GM23338 (cell line): ENCODE results near the gene MFAP3L. TPM values are rescaled to one million over a fixed set of nuclear protein-coding genes. Genes with fewer than 3 reads are reported as not detected.

Experiments
- ATAC-seq: fragments of 200-7000 bp; cut with Tn5 transposase; 3 replicates; pipeline ENCODE4 v1.9.1; 2020
- DNase-seq: peaks from one replicate; pipeline ENCODE4 v3.0.0-alpha.2; 2015; ENCODE audit warnings: low spot score
- H2AFZ ChIP-seq: fragments of 200-600 bp; sonication (generic); 2 replicates; pipeline ENCODE4 v1.8.0; 2016; ENCODE audit warnings: antibody characterized with exemption, mild to moderate bottlenecking, moderate library complexity
- H3F3A ChIP-seq: fragments of 200-600 bp; sonication (generic); replicated peaks from 2 replicates; pipeline ENCODE4 v1.8.0; 2017; ENCODE audit warnings: antibody characterized with exemption, mixed run types, low read depth
- H3K27ac ChIP-seq: fragments of 200-600 bp; sonication (generic); 2 replicates; pipeline ENCODE4 v1.6.1; 2016; ENCODE audit warnings: low read depth
- H3K27me3 ChIP-seq: fragments of 200-600 bp; sonication (generic); 2 replicates; pipeline ENCODE4 v1.8.0; 2016; ENCODE audit warnings: mild to moderate bottlenecking, mixed run types, moderate library complexity; ENCODE audit not compliant: insufficient read depth
- H3K36me3 ChIP-seq: fragments of 200-600 bp; sonication (generic); 2 replicates; pipeline ENCODE4 v1.8.0; 2016; ENCODE audit warnings: mild to moderate bottlenecking; ENCODE audit not compliant: insufficient read depth
- H3K4me1 ChIP-seq: fragments of 200-600 bp; sonication (generic); 2 replicates; pipeline ENCODE4 v1.8.0; 2016; ENCODE audit warnings: mild to moderate bottlenecking, moderate library complexity; ENCODE audit not compliant: insufficient read depth
- H3K4me2 ChIP-seq: fragments of 200-600 bp; sonication (generic); 2 replicates; pipeline ENCODE4 v1.7.1; 2017; ENCODE audit warnings: mixed run types
- H3K4me3 ChIP-seq: fragments of 200-600 bp; sonication (generic); 2 replicates; pipeline ENCODE4 v1.6.1; 2016; ENCODE audit warnings: mixed run types
- H3K79me2 ChIP-seq: fragments of 200-600 bp; sonication (generic); replicated peaks from 2 replicates; pipeline ENCODE4 v1.8.0; 2017; ENCODE audit warnings: mild to moderate bottlenecking; ENCODE audit not compliant: insufficient read depth
- H3K9me2 ChIP-seq: fragments of 200-600 bp; sonication (generic); 2 replicates; pipeline ENCODE4 v1.8.0; 2017; ENCODE audit not compliant: insufficient read depth
- H4K20me1 ChIP-seq: fragments of 200-600 bp; sonication (generic); replicated peaks from 2 replicates; pipeline ENCODE4 v1.8.0; 2017; ENCODE audit warnings: mild to moderate bottlenecking; ENCODE audit not compliant: insufficient read depth
- H3K27ac Mint-ChIP-seq: 2 replicates; pipeline ENCODE4 v1.8.0; 2020; ENCODE audit warnings: inconsistent platforms, mild to moderate bottlenecking, moderate library complexity, mixed read lengths
- H3K27me3 Mint-ChIP-seq: 3 replicates; pipeline ENCODE4 v1.8.0; 2022; ENCODE audit warnings: low read depth, mild to moderate bottlenecking, moderate library complexity, mixed read lengths, inconsistent platforms; ENCODE audit not compliant: insufficient read depth, poor library complexity
- H3K36me3 Mint-ChIP-seq: 3 replicates; pipeline ENCODE4 v1.8.0; 2021; ENCODE audit warnings: low read depth, mild to moderate bottlenecking, inconsistent platforms, moderate library complexity, mixed read lengths
- H3K4me1 Mint-ChIP-seq: 3 replicates; pipeline ENCODE4 v1.8.0; 2020; ENCODE audit warnings: mild to moderate bottlenecking, inconsistent platforms, mixed read lengths
- H3K4me3 Mint-ChIP-seq: 3 replicates; pipeline ENCODE4 v1.8.0; 2021; ENCODE audit warnings: moderate library complexity, mild to moderate bottlenecking, inconsistent platforms, mixed read lengths
- H3K9me3 Mint-ChIP-seq: 3 replicates; pipeline ENCODE4 v1.8.0; 2020; ENCODE audit warnings: moderate library complexity, mild to moderate bottlenecking, inconsistent platforms, mixed read lengths
- CREB1 ChIP-seq: fragments of 250-450 bp; sonication (Bioruptor Pico); IDR thresholded peaks from 2 replicates; pipeline ENCODE4 v1.5.0; 2020; ENCODE audit warnings: low read depth, mild to moderate bottlenecking, moderate library complexity
- ETS1 ChIP-seq: IDR thresholded peaks from 2 replicates; pipeline ENCODE4 v1.6.1; 2016; ENCODE audit warnings: antibody characterized with exemption
- EZH2phosphoT487 ChIP-seq: fragments of 200-600 bp; sonication (generic); IDR thresholded peaks from one replicate; pipeline ENCODE4 v1.8.1; 2018; ENCODE audit warnings: antibody characterized with exemption; ENCODE audit not compliant: unreplicated experiment
- POLR2AphosphoS5 ChIP-seq: IDR thresholded peaks from 2 replicates; pipeline ENCODE4 v1.6.1; 2016; ENCODE audit warnings: antibody characterized with exemption, low read depth
- REST ChIP-seq: IDR thresholded peaks from one replicate; pipeline ENCODE4 v1.6.1; 2018; ENCODE audit warnings: antibody characterized with exemption; ENCODE audit not compliant: unreplicated experiment
- STAT1 ChIP-seq: IDR thresholded peaks from one replicate; pipeline ENCODE4 v1.6.1; 2016; ENCODE audit warnings: antibody characterized with exemption; ENCODE audit not compliant: unreplicated experiment
- ZNF114 ChIP-seq: fragments of 250-450 bp; sonication (Bioruptor Pico); IDR thresholded peaks from 2 replicates; pipeline ENCODE4 v1.5.0; 2020; ENCODE audit warnings: mild to moderate bottlenecking, moderate library complexity
- ZNF331 ChIP-seq: fragments of 250-450 bp; sonication (Bioruptor Pico); IDR thresholded peaks from 2 replicates; pipeline ENCODE4 v1.5.0; 2020; ENCODE audit warnings: low read depth, mild to moderate bottlenecking, moderate library complexity
- ZNF462 ChIP-seq: fragments of 250-450 bp; sonication (Bioruptor Pico); IDR thresholded peaks from 2 replicates; pipeline ENCODE4 v1.5.0; 2020; ENCODE audit warnings: mild to moderate bottlenecking, moderate library complexity
- polyA plus RNA-seq: library from polyadenylated mRNA; unstranded; fragments of >200 nt; fragmentation: Nextera tagmentation; extraction: Ambion mirVana; gene quantifications from 2 replicates; pipeline ENCODE4 v1.2.1, GENCODE V29; 2016
- total RNA-seq: library from RNA; depleted of rRNA; stranded (reverse); fragments of >200 nt; shearing (Covaris generic); gene quantifications from 2 replicates; pipeline ENCODE4 v1.2.3, GENCODE V29; 2014

The MFAP3L gene
- total and polyA plus RNA-seq, 2 experiments from 2014 or later, result 3.4 to 7.9 TPM

- TF ChIP-seq REST, result no peak
- TF ChIP-seq POLR2AphosphoS5, result no peak
- no peak for TF ChIP-seq ZNF114 (CRISPR knock-in tag)
- TF ChIP-seq ETS1, result no peak
- no peak for TF ChIP-seq ZNF331 (CRISPR knock-in tag)
Observed at GRCh38 chr4:170058826-170059225, 32.6 kb upstream of the MFAP3L start (continued).

GRCh38 chr4:170057866-170058265, 31.7 kb upstream of the MFAP3L start:
- Histone ChIP-seq H3K9me2 (no peaks in the 10 kb centered on the region), H3K4me2 (no peak overlapping the region), H3K36me3 (0 out of 2 replicates have a peak, but pooled peaks cover 7% of the 10 kb centered on the region), H3F3A (no peaks in the 10 kb centered on the region), H3K4me3 (no peak overlapping the region), H3K27me3 (no peaks in the 10 kb centered on the region), H4K20me1 (no peaks in the 10 kb centered on the region), H3K27ac (no peak overlapping the region), H2AFZ (no peak overlapping the region), H3K4me1 (no peaks in the 10 kb centered on the region), H3K79me2 (no peaks in the 10 kb centered on the region)
- Mint-ChIP-seq H3K36me3 (peaks cover 2% of the 10 kb centered on the region; the same call in 2 of the 3 replicates), H3K27ac (no peak overlapping the region), H3K4me3 (no peak overlapping the region), H3K4me1 (peaks cover 6% of the 10 kb centered on the region; the same call in 2 of the 3 replicates), H3K9me3 (no peaks in the 10 kb centered on the region), H3K27me3 (peaks cover 2% of the 10 kb centered on the region)
- no peak for ATAC-seq
- DNase-seq, result no peak
- TF ChIP-seq CREB1 (no peak), ZNF331 (CRISPR knock-in tag) (no peak), ZNF462 (no peak), REST (no peak), ZNF114 (CRISPR knock-in tag) (no peak), EZH2phosphoT487 (no peak), STAT1 (no peak)
